HG02973 (cell line): ENCODE measurements around the gene HIGD2A.
"Not testable (repeated sequence)": the region's sequence is repeated elsewhere in the genome, so short reads cannot be mapped to it uniquely, and the experiment has no call there.

Experiments
- ATAC-seq: cut with Tn5 transposase; IDR thresholded peaks from one replicate; pipeline ENCODE4 v1.9.1; 2021; ENCODE audit warnings: moderate library complexity; ENCODE audit not compliant: unreplicated experiment

The HIGD2A gene

DNA sequence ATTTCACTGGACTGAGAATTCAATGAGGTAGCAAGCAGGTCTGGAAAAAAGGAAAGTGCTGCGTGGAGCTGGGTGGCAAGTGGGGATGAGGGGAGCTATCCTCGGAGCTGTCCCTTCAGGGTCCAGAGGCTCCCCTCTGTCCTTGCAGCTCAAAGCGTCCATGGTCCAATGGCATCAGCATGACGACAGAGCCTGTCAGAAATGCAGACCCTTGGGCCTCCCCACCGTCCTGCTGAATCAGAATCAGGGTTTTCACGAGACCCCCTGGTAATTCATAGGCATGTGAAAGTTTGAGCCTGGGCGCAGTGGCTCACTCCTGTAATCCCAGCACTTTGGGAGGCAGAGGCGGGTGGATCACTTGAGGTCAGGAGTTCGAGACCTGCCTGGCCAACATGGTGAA, 5.5 kb downstream of the HIGD2A start:
- ATAC-seq = no peak

DNA sequence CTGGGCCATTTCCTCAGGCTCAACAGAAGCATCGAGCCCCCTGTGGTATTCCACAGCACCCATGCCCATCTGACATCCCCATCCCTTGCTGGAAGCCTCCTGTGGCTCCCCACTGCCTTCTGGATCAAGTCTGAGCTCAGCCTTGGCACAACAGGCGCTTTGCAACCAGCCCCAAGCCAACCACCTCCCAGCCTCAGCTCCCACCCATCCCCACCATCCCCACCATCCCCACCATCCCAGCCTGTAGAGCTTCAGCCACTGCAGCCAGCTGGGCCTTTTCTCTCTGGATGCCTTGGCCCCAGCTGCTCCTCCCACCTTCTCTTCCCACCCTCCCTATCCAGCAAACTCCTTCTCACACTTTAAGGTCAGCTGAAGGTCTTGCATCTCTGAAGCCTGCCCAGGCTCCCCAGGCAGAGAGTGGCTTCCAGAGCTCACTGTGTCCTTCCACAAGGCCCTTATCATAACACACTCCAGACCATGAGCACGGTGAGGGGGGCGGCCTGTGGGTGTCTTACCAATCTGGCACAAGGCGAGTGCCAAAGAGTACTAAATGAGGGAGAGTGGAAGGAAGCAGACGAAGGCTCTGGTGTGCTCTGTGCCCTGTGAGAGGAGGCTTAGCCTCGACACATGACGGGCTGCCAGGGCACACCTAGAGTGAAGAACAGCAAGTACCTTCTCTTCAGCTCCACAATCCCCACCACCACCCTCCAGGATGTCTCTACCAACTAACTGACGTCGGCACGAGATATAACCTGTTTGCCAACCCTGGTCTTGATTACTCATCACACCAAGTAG, 6.5 kb downstream of the HIGD2A start:
- ATAC-seq = no peak

GRCh38 chr5:176396330-176396729, 7.8 kb downstream of the HIGD2A start:
- no peak for ATAC-seq

DNA sequence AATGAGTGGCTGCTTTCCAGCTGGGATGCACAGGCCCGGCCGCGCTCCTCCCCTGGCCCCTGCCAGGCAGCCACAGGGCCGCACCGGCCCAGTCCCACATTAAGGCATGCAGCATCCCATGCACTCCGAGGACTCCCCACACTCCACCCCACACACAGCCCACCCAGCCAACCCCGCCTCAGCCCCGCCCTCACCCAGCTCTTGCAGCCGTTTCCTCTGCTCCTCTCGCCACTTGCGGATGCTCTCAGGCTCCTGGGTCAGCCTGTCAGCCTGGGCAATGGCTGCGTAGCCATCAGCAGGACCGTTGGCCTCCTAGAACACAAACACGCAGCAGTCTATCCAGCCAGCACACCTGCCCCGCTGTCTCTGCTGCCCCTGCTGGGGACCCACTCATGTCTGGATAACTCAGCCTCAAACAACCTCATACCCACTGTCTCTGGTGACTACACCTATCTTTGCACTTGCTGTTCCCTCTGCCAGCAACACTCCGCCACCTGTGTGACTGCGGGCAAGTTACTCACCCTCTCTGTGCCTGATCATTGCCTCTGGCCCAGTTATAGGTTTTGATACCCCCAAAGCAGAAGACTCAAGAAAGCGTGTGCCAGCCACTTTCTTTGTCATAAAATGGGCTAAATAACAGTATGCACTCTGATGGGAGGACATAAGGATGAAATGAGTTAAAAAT, 9.3 kb downstream of the HIGD2A start:
- ATAC-seq = no peak

DNA sequence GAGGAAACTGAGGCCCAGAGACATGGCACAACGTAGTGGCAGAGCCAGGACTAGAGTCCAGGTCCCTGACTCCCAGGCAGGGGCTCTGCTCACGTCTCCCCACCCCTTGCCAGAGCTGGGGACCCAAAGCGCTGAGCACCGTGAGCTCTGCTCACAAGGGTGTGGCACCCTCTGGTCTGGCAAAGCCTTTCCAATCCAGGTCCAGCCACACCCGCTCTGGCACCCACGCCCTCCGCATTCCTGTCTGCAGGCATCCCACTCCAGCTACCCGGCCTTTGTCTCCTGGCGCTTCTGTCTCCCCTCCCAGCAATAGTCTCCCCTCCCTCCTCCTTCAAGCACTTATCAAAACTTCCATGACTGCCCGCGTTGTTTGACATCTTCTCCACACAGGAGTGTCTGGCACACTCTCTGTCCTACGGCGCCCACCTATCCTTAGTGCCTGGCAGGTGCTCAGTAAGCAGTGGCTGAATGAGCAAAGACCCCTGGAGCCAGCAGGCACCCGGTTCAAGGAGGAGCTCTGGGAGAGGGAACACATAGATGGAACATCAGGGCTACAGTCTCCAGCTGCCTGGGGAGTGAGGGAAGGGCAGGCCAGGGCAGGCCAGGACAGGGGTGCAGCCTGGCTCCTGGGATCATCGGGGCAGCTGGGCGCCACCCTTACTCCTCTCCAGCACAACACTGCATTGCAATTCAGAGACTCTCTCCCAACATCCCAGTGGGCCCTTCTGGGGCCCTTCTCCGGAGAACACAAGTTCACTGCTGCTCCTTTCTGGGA, 12.0 kb downstream of the HIGD2A start:
- no peak for ATAC-seq

DNA sequence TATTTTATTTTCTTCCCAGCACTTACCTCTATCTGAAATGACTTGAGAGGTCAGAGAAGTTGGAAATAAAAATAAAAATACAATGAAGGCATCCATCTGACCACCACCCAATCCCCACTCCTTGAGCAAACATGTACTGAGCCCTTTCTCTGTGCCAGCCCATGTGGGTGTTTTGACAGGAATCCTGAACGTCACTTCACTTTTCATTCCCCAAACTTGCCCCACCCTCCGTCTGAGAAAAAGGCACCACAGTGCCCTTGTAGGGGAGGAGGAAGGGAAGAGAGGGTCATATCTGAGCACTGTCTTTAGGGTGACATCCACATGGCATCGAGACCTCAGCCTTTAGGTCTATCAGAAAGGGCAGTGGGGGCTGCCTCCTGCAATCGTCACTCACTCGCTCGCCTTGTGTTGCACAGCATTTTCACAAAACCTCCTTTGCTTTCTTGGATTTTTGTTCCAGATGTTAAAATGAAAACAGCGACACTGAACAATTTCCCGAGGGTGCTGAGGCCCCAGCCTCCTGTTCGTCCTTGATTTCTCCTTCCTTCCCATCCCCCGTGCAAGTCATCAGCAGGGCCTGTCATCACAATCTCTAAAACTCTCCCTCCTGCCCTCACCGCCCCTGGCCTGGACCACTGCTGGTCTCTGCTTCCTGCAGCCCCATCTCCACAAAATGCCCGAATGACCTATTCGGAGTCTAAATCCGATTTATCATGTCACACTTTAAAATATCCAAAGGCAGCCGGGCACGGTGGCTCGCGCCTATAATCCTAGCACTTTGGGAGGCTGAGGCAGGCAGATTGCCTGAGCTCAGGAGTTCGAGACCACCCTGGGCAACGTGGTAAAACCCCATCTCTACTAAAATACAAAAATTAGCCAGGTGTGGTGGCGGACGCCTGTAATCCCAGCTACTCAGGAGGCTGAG, 13.0 kb downstream of the HIGD2A start:
- ATAC-seq = no peak

- ATAC-seq = no peak
Observed at GRCh38 chr5:176405656-176406435, 17.3 kb downstream of the HIGD2A start.

DNA sequence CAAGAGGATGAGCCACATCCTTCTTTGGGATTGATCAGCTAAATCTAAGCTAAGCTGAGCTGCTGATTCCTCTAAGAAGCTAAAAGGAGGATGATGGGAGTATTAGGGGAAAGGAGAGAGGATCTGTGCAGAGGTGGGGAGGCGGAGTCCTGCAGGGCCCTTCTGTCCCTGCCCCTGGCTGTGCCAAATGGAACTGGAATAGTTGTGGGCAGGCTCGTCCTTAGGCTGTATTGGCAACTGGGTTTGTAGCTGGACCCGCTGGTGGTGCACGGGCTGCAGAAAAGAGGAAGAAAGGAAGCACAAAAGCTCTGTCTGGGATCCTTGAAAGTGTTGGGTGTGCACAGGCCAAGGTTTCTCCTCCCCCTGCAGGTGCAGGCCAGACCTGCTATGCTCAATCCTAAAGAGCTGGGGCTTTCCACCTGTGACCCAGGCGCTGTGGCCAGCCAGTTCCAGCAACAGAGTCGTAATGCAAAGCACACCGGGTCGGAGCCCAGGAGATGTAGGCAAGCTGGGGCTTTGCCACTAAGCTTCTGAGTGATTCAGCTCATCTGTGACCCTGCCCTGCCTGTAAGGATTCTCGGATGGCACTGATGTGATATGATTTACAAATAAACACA, 18.0 kb downstream of the HIGD2A start:
- ATAC-seq = no peak

GRCh38 chr5:176407456-176408251, 19.1 kb downstream of the HIGD2A start:
- no peak for ATAC-seq

DNA sequence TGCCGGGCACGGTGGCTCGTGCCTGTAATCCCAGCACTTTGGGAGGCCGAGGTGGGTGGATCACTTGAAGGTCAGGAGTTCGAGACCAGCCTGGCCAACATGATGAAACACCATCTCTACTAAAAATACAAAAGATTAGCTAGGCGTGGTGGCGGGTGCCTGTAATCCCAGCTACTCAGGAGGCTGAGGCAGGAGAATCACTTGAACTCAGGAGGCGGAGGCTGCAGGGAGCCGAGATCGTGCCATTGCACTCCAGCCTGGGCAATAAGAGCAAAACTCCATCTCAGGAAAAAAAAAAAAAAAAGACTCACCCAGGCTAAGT, 19.7 kb downstream of the HIGD2A start:
- not testable (repeated sequence) for ATAC-seq

DNA sequence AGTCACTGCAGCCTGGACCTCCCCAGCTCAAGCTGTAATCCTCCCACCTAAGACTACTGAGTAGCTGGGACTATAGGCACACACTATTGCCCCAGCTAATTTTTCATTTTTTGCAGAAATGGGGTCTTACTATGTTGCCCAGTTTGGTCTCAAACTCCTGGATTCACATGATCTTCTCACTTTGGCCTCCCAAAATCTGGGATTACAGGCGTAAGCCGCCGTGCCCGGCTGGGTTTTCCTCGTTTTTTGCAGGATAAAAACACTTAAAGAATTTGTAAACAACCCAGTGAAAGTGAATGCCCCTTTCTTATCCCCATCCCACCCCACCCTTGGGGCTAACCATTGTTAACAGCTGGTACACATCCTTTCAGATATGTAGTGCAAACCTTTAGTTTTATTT, 20.0 kb downstream of the HIGD2A start:
- no peak for ATAC-seq

DNA sequence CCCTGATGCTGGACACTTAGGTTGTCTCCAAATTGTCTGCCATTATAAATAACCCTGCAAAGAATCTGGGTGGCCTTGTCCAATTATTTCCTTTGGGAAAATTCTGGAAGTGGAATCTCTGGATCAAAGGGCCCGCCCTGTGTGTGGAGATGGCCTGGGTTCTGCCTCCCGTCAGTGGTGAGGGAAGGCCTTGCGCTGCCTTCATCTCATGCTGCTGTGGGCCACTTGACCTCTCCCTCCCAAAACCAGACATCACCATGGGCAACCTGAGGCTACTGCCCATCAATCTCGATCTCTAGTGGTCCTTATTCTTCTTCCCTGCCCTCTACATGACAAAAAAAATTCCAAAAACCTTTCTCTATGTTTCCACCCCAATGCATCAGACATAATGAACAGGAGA, 21.2 kb downstream of the HIGD2A start:
- no peak for ATAC-seq

GRCh38 chr5:176410486-176411180, 22.1 kb downstream of the HIGD2A start:
- ATAC-seq = no peak

GRCh38 chr5:176412517-176413254, 24.1 kb downstream of the HIGD2A start:
- no peak for ATAC-seq

- no peak for ATAC-seq
Observed at GRCh38 chr5:176413255-176413565, 24.7 kb downstream of the HIGD2A start.

DNA sequence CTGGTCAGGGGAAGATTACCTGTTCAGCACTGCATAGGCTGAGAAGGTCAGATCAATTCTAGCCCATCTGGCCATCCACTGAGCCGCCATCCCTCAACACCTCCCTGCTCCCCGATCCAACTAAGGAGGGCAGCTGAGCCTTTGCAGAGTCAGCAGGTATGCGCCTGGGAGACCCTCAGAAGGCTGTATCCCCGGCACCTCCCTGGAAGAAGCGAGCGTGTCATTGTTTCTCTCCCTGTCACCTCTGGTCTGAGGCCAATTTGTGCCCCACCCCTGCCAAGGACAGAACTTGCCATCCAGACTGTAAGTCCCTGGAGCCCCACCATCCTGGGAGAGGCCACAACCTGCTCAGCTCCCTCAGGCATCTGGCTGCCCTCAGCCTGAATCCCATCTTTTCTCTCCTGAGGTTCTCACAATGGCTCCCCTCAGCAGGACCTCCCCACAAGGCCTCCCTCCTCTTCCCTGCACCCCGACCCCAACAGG, 25.2 kb downstream of the HIGD2A start:
- ATAC-seq = no peak

GRCh38 chr5:176414704-176415103, 26.2 kb downstream of the HIGD2A start:
- no peak for ATAC-seq
